ENCODE data around the gene NAE1.
A peak's percentile ranks its signal among the peaks of the same experiment; 100 is the strongest.

NAE1 gene

GRCh38 chr16:66830422-66831404 is at the start of gene NAE1:
TSS of gene NAE1 (minus strand) at chr16:66830976. CDS start at chr16:66830899, 77 bp downstream.
- peak; percentile 92 for TF ChIP-seq CTCF (IDR thresholded peaks at IDR 0.05; ENCODE audit: low read depth, low read length)
- peak within 1 kb of the TSS; percentile 84 for H3K4me3 ChIP-seq (ENCODE audit: low read depth, low read length)

GRCh38 chr16:66878067-66878466 is 47.3 kb upstream of the NAE1 start:
- no peak for TF ChIP-seq CTCF (IDR thresholded peaks at IDR 0.05; ENCODE audit: low read depth, low read length)
- H3K4me3 ChIP-seq (ENCODE audit: low read depth, low read length): no peak overlapping the region

- no peak overlapping the region for H3K4me3 ChIP-seq (ENCODE audit: low read depth, low read length)
- no peak for TF ChIP-seq CTCF (IDR thresholded peaks at IDR 0.05; ENCODE audit: low read depth, low read length)
Measured at GRCh38 chr16:66874079-66874775, 43.5 kb upstream of the NAE1 start.

- TF ChIP-seq CTCF (IDR thresholded peaks at IDR 0.05; ENCODE audit: low read depth, low read length): no peak
- H3K4me3 ChIP-seq (ENCODE audit: low read depth, low read length): no peak overlapping the region
Measured at GRCh38 chr16:66873685-66874055, 42.9 kb upstream of the NAE1 start.

GRCh38 chr16:66872943-66873684 is 42.3 kb upstream of the NAE1 start:
- peak; percentile 82 for TF ChIP-seq CTCF (IDR thresholded peaks at IDR 0.05; ENCODE audit: low read depth, low read length)
- peak overlapping the region; percentile 45 for H3K4me3 ChIP-seq (ENCODE audit: low read depth, low read length)

GRCh38 chr16:66872559-66872942 is 41.8 kb upstream of the NAE1 start:
- no peak for TF ChIP-seq CTCF (IDR thresholded peaks at IDR 0.05; ENCODE audit: low read depth, low read length)
- H3K4me3 ChIP-seq (ENCODE audit: low read depth, low read length): peak overlapping the region; percentile 45

All from WI38 (cell line).